GM21528 (cell line): Measurements from ENCODE around the gene GALNT2.

Experiments
- ATAC-seq: cut with Tn5 transposase; IDR thresholded peaks from one replicate; pipeline ENCODE4 v1.9.1; 2021; ENCODE audit warnings: mild to moderate bottlenecking, moderate library complexity; ENCODE audit not compliant: unreplicated experiment, low FRiP score

GALNT2 gene

GRCh38 chr1:230125640-230126528 is 58.8 kb downstream of the GALNT2 start:
- ATAC-seq = no peak

DNA sequence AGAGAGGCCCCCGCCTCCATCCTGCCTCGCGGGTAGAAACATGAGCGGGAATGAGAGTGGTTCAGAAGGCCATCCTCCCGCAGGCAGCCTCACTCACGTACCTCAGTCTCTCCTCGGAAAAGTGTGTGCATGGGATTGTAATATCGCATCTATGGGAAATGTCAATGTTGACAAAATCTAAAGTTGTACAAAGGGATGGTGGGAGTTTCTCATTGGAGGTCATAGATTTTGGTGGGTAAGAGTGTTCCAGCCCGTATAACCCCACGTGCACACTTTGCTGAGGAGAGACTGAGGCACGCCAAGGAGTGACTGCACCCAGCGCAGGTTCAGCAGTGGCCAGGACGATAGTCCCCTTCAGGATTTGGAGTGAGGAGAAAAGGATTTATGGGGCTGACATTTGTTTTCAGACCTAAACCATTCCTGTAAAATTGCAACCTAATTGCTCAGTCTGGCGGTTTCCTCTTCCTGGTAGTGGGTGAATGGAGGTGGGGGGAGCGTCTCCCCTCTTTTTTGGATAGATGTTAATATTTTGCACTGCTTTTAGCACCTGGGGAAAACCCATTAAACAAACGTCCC is 59.6 kb downstream of the GALNT2 start:
- ATAC-seq = no peak

DNA sequence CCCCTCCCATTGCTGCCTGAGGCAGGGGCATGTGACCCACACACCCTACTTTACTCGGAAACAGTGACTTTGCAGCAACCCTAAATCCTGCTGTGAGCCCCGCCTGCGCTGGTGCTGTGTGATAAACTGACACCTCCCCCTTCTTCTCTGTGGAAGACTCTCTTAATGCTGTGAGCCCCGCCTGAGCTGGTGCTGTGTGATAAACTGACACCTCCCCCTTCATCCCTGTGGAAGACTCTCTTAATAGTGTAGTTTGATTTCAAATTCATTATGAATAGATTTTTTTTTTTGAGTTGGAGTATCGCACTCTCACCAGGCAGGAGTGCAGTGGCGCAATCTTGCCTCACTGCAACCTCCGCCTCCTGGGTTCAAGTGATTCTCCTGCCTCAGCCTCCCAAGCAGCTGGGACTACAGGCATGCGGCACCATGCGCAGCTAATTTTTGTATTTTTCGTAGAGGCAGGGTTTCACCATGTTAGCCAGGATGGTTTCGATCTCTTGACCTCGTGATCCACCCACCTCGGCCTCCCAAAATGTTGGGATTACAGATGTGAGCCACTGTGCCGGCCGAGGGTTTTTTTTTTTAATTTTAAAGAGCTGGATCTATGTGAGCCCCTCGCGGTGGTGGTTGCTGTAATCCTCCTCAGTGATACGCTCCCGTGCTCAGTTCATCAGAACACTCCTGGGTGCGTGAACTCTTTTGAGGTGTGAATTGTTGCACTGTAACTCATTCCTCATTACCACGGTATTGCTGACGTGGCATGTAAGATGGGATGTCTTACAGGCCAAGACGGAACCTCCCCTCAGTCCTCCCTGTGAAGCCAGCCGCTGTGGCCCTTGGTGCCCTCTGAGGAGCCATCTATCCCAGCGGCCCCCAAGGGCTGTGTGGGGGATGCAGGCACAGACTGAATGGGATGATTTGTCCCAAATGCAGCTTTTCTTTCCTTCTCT is 60.3 kb downstream of the GALNT2 start:
- no peak for ATAC-seq

GRCh38 chr1:230128569-230129285 is 61.7 kb downstream of the GALNT2 start:
- ATAC-seq = no peak

DNA sequence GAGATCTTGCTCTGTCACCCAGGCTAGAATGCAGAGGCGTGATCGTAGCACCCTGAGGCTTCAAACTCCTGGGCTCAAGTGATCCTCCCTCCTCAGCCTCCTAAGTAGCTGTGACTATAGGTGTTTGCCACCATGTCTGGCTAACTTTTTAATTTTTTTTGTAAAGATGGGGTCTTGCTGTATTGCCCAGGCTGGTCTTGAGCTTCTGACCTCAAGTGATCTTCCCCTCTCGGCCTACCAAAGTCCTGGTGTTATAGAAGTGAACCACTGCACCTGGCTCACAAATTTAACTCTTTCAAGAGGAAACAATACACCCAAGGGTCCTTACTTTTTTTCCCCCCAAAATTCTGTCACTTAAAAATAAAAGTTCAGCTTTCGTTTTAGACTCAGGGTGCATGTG is 62.3 kb downstream of the GALNT2 start:
- ATAC-seq = no peak

GRCh38 chr1:230130172-230130944 is 63.3 kb downstream of the GALNT2 start:
- no peak for ATAC-seq

- ATAC-seq = no peak
Measured at GRCh38 chr1:230131457-230131856, 64.4 kb downstream of the GALNT2 start.

- no peak for ATAC-seq
Measured at GRCh38 chr1:230132758-230133157, 65.7 kb downstream of the GALNT2 start.

GRCh38 chr1:230135726-230136125 is 68.7 kb downstream of the GALNT2 start:
- ATAC-seq = no peak

- ATAC-seq = no peak
Measured at GRCh38 chr1:230136453-230137336, 69.7 kb downstream of the GALNT2 start.

DNA sequence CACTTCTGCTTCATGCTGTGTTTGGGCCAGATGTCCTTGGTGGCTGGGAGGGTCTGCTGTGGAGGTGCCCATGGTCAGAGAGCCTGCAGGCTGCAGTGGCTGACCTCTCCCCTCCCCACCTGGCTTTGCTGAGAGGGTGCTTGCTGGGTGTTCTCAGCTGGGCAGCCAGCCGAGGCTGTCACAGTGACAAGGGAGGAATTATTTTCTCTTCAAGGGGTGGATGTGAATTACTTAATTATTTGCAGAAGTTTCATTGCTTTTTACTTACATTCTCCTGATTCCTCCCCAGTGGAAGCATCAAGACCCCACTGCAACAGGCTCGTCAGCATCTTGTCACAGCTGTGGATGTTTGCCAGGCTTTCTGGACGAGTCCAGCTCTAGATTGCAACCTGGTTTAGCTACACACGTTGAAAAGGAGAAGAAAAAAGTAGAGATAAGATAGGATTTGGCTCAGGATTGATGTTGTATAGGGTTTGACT is 70.3 kb downstream of the GALNT2 start:
- no peak for ATAC-seq

DNA sequence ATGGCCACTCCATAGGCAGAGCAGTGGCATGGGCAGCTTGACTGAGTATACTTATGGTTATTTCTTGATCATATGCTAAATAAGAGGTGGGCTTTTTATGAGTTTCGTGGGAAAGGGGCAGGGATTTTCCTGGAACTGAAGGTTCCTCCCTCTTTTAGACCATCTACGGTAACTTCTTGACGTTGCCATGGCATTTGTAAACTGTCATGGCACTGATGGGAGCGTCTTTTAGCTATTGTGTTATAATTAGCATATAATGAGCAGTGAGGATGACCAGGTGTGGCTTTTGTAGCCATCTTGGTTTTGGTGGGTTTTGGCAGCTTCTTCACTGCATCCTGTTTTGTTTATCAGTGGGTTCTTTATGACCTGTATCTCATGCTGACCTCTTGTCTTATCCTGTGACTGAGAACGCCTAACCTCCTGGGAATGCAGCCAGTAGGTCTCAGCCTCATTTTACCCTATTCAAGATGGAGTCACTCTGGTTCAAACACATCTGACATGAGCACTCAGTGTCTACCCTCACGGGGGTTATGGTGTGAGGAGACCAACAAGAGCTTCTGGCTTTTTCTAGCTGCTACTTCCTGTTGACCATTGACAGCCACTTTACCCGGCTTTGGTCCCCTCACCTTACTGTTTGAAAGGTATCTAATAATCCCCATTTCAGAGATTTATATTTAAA is 71.7 kb downstream of the GALNT2 start:
- no peak for ATAC-seq

GRCh38 chr1:230139315-230139714 is 72.3 kb downstream of the GALNT2 start:
- ATAC-seq = no peak

GRCh38 chr1:230139741-230140140 is 72.7 kb downstream of the GALNT2 start:
- ATAC-seq = no peak

- ATAC-seq = no peak
Measured at GRCh38 chr1:230140221-230141020, 73.4 kb downstream of the GALNT2 start.

GRCh38 chr1:230141021-230141648 is 74.1 kb downstream of the GALNT2 start:
- ATAC-seq = no peak
